A549 (cell line): ENCODE data around the gene ARHGEF4. TPM values are rescaled to one million over a fixed set of nuclear protein-coding genes. Genes with fewer than 3 reads are reported as not detected.

ENCODE experiments used
- ATAC-seq, 2 experiments: fragments of 200-7000 bp in 1 of 2; fragments of >200 bp in 1 of 2; cut with Nextera tagmentation in 1 of 2; cut with Tn5 transposase in 1 of 2; 3 replicates each; pipeline versions ENCODE4 v1.8.0 to v1.9.1; 2018 to 2020; ENCODE audit warnings: mild to moderate bottlenecking in 1 of 2, moderate library complexity in 1 of 2
- CTCF ChIA-PET: fragments of 300-600 bp; sonication (Branson Sonifier 250); formaldehyde crosslinking; extraction: SDS; loops from one replicate; lab custom pipeline; 2021; ENCODE audit warnings: antibody characterized with exemption, inconsistent platforms; lab: Yijun Ruan, JAX
- POLR2A ChIA-PET: fragments of 350-600 bp; formaldehyde crosslinking; extraction: SDS; loops from one replicate; lab custom pipeline; 2021; ENCODE audit warnings: antibody characterized with exemption, inconsistent platforms; lab: Yijun Ruan, JAX
- DNase-seq, 2 experiments: peaks; one replicate each; pipeline versions ENCODE4 v3.0.0 to v3.0.0-alpha.2; 2011 to 2016; ENCODE audit warnings: low read depth in 1 of 2, low spot score in 1 of 2
- FAIRE-seq: peaks from 2 replicates; lab custom pipeline; 2011; peaks lifted over from hg19 to GRCh38; lab: Jason Lieb, UNC
- H3K27ac ChIP-seq, 2 experiments: fragments of >200 bp; sonication (Bioruptor Twin); formaldehyde crosslinking; 3 replicates each; pipeline ENCODE4 v1.5.1; 2016 to 2017
- H3K4me1 ChIP-seq: fragments of >200 bp; sonication (Bioruptor Twin); formaldehyde crosslinking; 3 replicates; pipeline ENCODE4 v1.6.1; 2016
- H3K4me2 ChIP-seq: fragments of >200 bp; sonication (Bioruptor Twin); formaldehyde crosslinking; 3 replicates; pipeline ENCODE4 v1.6.1; 2016
- H3K4me3 ChIP-seq: fragments of >200 bp; sonication (Bioruptor Twin); formaldehyde crosslinking; 3 replicates; pipeline ENCODE4 v1.5.1; 2016
- H3K9me3 ChIP-seq: fragments of >200 bp; sonication (Bioruptor Twin); formaldehyde crosslinking; 3 replicates; pipeline ENCODE4 v1.6.1; 2016
- ATOH8 ChIP-seq: fragments of 250-450 bp; sonication (Bioruptor Pico); IDR thresholded peaks from 2 replicates; pipeline ENCODE4 v1.5.0; 2020; ENCODE audit warnings: low read depth, mild to moderate bottlenecking, moderate library complexity
- BHLHE40 ChIP-seq: IDR thresholded peaks from 2 replicates; pipeline ENCODE4 v1.6.1; 2012; ENCODE audit warnings: low read depth, low read length, inconsistent platforms
- CBX2 ChIP-seq: fragments of 200-600 bp; sonication (generic); IDR thresholded peaks from 2 replicates; pipeline ENCODE4 v1.6.1; 2016; ENCODE audit warnings: low read depth, mild to moderate bottlenecking, borderline replicate concordance
- CEBPB ChIP-seq, 2 experiments: fragments of >200 bp in 1 of 2; sonication (Bioruptor Twin) in 1 of 2; formaldehyde crosslinking in 1 of 2; IDR thresholded peaks; 2 replicates each; pipeline ENCODE4 v1.6.1; 2012 to 2016
- CHD2 ChIP-seq: fragments of 150-350 bp; IDR thresholded peaks from 2 replicates; pipeline ENCODE4 v1.6.1; 2014; ENCODE audit warnings: low read length; ENCODE audit not compliant: partially characterized antibody
- CHD4 ChIP-seq: fragments of 200-600 bp; sonication (generic); IDR thresholded peaks from 2 replicates; pipeline ENCODE4 v1.6.1; 2016; ENCODE audit warnings: antibody characterized with exemption, mild to moderate bottlenecking, borderline replicate concordance
- EHF ChIP-seq: fragments of 250-450 bp; sonication (Bioruptor Pico); IDR thresholded peaks from 2 replicates; pipeline ENCODE4 v1.5.0; 2020; ENCODE audit warnings: mild to moderate bottlenecking
- EHMT2 ChIP-seq: fragments of 200-600 bp; sonication (generic); IDR thresholded peaks from 2 replicates; pipeline ENCODE4 v1.6.1; 2016; ENCODE audit warnings: antibody characterized with exemption, low read depth, mild to moderate bottlenecking, moderate library complexity
- ELK1 ChIP-seq: fragments of 150-350 bp; IDR thresholded peaks from 2 replicates; pipeline ENCODE4 v1.6.1; 2014; ENCODE audit warnings: low read depth, mild to moderate bottlenecking, low read length
- EP300 ChIP-seq, 2 experiments: fragments of >200 bp; sonication (Bioruptor Twin); formaldehyde crosslinking; IDR thresholded peaks; 2 replicates in 1 of 2; 3 replicates in 1 of 2; pipeline ENCODE4 v1.6.1; 2016 to 2017
- FOSB ChIP-seq: fragments of 250-450 bp; sonication (Bioruptor Pico); IDR thresholded peaks from 2 replicates; pipeline ENCODE4 v1.5.0; 2020; ENCODE audit warnings: mild to moderate bottlenecking, moderate library complexity
- GATA3 ChIP-seq: IDR thresholded peaks from 2 replicates; pipeline ENCODE4 v1.6.1; 2012; ENCODE audit warnings: borderline replicate concordance
- HMGXB4 ChIP-seq: fragments of 250-450 bp; sonication (Bioruptor Pico); IDR thresholded peaks from 2 replicates; pipeline ENCODE4 v1.5.0; 2021; ENCODE audit warnings: mild to moderate bottlenecking, moderate library complexity, borderline replicate concordance
- HOXA7 ChIP-seq: fragments of 250-450 bp; sonication (Bioruptor Pico); IDR thresholded peaks from 2 replicates; pipeline ENCODE4 v1.5.0; 2020; ENCODE audit warnings: mild to moderate bottlenecking, moderate library complexity
- HOXB5 ChIP-seq: fragments of 250-450 bp; sonication (Bioruptor Pico); IDR thresholded peaks from 2 replicates; pipeline ENCODE4 v1.5.0; 2020; ENCODE audit warnings: mild to moderate bottlenecking, moderate library complexity
- JUN ChIP-seq, 2 experiments: fragments of >200 bp; sonication (Bioruptor Twin); formaldehyde crosslinking; IDR thresholded peaks; 2 replicates in 1 of 2; 3 replicates in 1 of 2; pipeline ENCODE4 v1.6.1; 2016 to 2017
- JUNB ChIP-seq: fragments of >200 bp; sonication (Bioruptor Twin); formaldehyde crosslinking; IDR thresholded peaks from 2 replicates; pipeline ENCODE4 v1.6.1; 2016
- KDM1A ChIP-seq: fragments of 200-600 bp; sonication (generic); IDR thresholded peaks from 2 replicates; pipeline ENCODE4 v1.6.1; 2016; ENCODE audit warnings: low read depth, mild to moderate bottlenecking
- KDM5A ChIP-seq: fragments of 200-600 bp; sonication (generic); IDR thresholded peaks from 2 replicates; pipeline ENCODE4 v1.6.1; 2016; ENCODE audit warnings: antibody characterized with exemption, mild to moderate bottlenecking
- NR3C1 ChIP-seq: fragments of >200 bp; sonication (Bioruptor Twin); formaldehyde crosslinking; IDR thresholded peaks from 3 replicates; pipeline ENCODE4 v1.6.1; 2017
- POLR2A ChIP-seq: IDR thresholded peaks from 2 replicates; pipeline ENCODE4 v1.6.1; 2012; ENCODE audit warnings: mild to moderate bottlenecking, low read length
- RAD21 ChIP-seq, 2 experiments: fragments of >200 bp in 1 of 2; sonication (Bioruptor Twin) in 1 of 2; formaldehyde crosslinking in 1 of 2; IDR thresholded peaks in 1 of 2; conservative IDR thresholded peaks in 1 of 2; 2 replicates in 1 of 2; 3 replicates in 1 of 2; pipeline ENCODE4 v1.6.1; 2012 to 2018; ENCODE audit warnings: inconsistent platforms in 1 of 2
- RFX5 ChIP-seq: fragments of 450-650 bp; IDR thresholded peaks from 2 replicates; pipeline ENCODE4 v1.7.1; 2014; ENCODE audit warnings: antibody characterized with exemption, mild to moderate bottlenecking, moderate library complexity
- SMC3 ChIP-seq: fragments of >200 bp; sonication (Bioruptor Twin); formaldehyde crosslinking; IDR thresholded peaks from 3 replicates; pipeline ENCODE4 v1.6.1; 2018; ENCODE audit warnings: inconsistent platforms
- TFCP2L1 ChIP-seq: fragments of 250-450 bp; sonication (Bioruptor Pico); IDR thresholded peaks from 2 replicates; pipeline ENCODE4 v1.5.0; 2021; ENCODE audit warnings: mild to moderate bottlenecking
- ZNF302 ChIP-seq: fragments of 250-450 bp; sonication (Bioruptor Pico); IDR thresholded peaks from 2 replicates; pipeline ENCODE4 v1.9.0; 2021; ENCODE audit warnings: inconsistent platforms, mild to moderate bottlenecking, moderate library complexity
- ZSCAN20 ChIP-seq: fragments of 250-450 bp; sonication (Bioruptor Pico); IDR thresholded peaks from 2 replicates; pipeline ENCODE4 v1.8.0; 2022; ENCODE audit warnings: mild to moderate bottlenecking, moderate library complexity
- WGBS: methylation state at CpG from one replicate; pipeline ENCODE4 v1.1.6; 2017; ENCODE audit errors: missing lambda C conversion rate; 5-methylcytosine and 5-hydroxymethylcytosine counted together
- polyA plus RNA-seq, 4 experiments: library from polyadenylated mRNA; depleted of rRNA in 3 of 4; stranded (reverse); fragments of >200 nt; fragmentation: RNase III in 1 of 4; extraction: RNeasy Plus Mini Kit Qiagen cat#74134 plus additional on column Dnase treatment in 1 of 4; gene quantifications; 2 replicates in 3 of 4; 3 replicates in 1 of 4; pipeline ENCODE4 v1.2.3, GENCODE V29; 2011 to 2017

Gene ARHGEF4
- polyA plus RNA-seq, 2 of the 4 experiments (the other 2 are of a cell fraction) = 1.00 to 2.1 TPM

GRCh38 chr2:131014141-131014540 is 177.4 kb downstream of the ARHGEF4 start:
- POLR2A ChIA-PET = no interaction called here
- TF ChIP-seq EHMT2 (no peak), ELK1 (no peak), RAD21 (conservative IDR thresholded peaks at IDR 0.05 in 1 of 2, IDR thresholded peaks at IDR 0.05 in 1 of 2) (no peak), CEBPB (IDR thresholded peaks at IDR 0.05) (no peak), HMGXB4 (CRISPR knock-in tag) (no peak), ATOH8 (CRISPR knock-in tag) (no peak), HOXB5 (no peak), RFX5 (no peak), NR3C1 (no peak), HOXA7 (no peak), FOSB (CRISPR knock-in tag) (no peak), BHLHE40 (no peak), EHF (CRISPR knock-in tag) (no peak)

GRCh38 chr2:131015764-131016163 is 179.1 kb downstream of the ARHGEF4 start:
- ATAC-seq = no peak
- H3K4me1 ChIP-seq = peaks cover 29% of the 10 kb centered on the region
- H3K27ac ChIP-seq = peak overlapping the region; percentile 82 to 85; a peak in 5 of 6 replicates
- no peaks in the 10 kb centered on the region for H3K9me3 ChIP-seq
- peak overlapping the region; percentile 87; the same call in 2 of the 3 replicates for H3K4me2 ChIP-seq
- WGBS = 88% methylated on average over 11 of the region's 11 CpGs
- TF ChIP-seq TFCP2L1 (CRISPR knock-in tag) (no peak), KDM5A (no peak), GATA3 (no peak), BHLHE40 (no peak)
- ChIA-PET POLR2A (no interaction called here), CTCF (interaction anchor here (0.7 kb wide), 1 partner anchor 96 kb away, joined by 3 read pairs; no protein-coding TSS in a partner anchor)
- DNase-seq = no peak
- FAIRE-seq = no peak
- no peak overlapping the region for H3K4me3 ChIP-seq

More at GRCh38 chr2:131014141-131014540, 177.4 kb downstream of the ARHGEF4 start:
- Histone ChIP-seq H3K4me3 (no peak overlapping the region), H3K9me3 (no peaks in the 10 kb centered on the region), H3K4me1 (peaks cover 29% of the 10 kb centered on the region), H3K27ac (no peak overlapping the region; a peak in 1 of 6 replicates), H3K4me2 (no peak overlapping the region)
- CTCF ChIA-PET = interaction anchor here (1.0 kb wide), 1 partner anchor 24 kb away, joined by 3 read pairs; no protein-coding TSS in a partner anchor
- DNase-seq (no peak), ATAC-seq (no peak), FAIRE-seq (no peak)

- peak; percentile 93 to 95 for ATAC-seq
- Histone ChIP-seq H3K4me2 (peak overlapping the region; percentile 87), H3K4me1 (peaks cover 29% of the 10 kb centered on the region), H3K9me3 (no peaks in the 10 kb centered on the region), H3K4me3 (peak overlapping the region; percentile 29; the same call in 2 of the 3 replicates), H3K27ac (peak overlapping the region; percentile 82 to 85)
- ChIA-PET CTCF (interaction anchor here (0.9 to 1.5 kb wide), 7 partner anchors 10 to 219 kb away, joined by 3 to 6 read pairs (median 3); no protein-coding TSS in a partner anchor), POLR2A (interaction anchor here (0.5 to 2.0 kb wide), 3 partner anchors 76 to 220 kb away, joined by 3 to 9 read pairs (median 3); partner anchors contain the start of gene FAM168B)
- 4% methylated on average over 8 of the region's 8 CpGs for WGBS
- peak; percentile 84 for FAIRE-seq
- DNase-seq = peak; percentile 65 to 85
- TF ChIP-seq CBX2 (no peak), TFCP2L1 (CRISPR knock-in tag) (no peak), ZNF302 (CRISPR knock-in tag) (no peak), CHD2 (no peak), SMC3 (peak; percentile 11; the same call in 1 of the 3 replicates), ELK1 (no peak), ZSCAN20 (CRISPR knock-in tag) (no peak), RAD21 (conservative IDR thresholded peaks at IDR 0.05 in 1 of 2, IDR thresholded peaks at IDR 0.05 in 1 of 2) (0 out of 5 replicates have a peak, but pooled peaks of 1 of the 2 experiments have one; percentile 18), GATA3 (peak; percentile 65; the same call in 1 of the 2 replicates), CEBPB (IDR thresholded peaks at IDR 0.05) (peak; percentile 76 to 90), KDM1A (no peak), EP300 (IDR thresholded peaks at IDR 0.05) (peak in 1 of 2 experiments; percentile 54; a peak in 2 of 5 replicates), CHD4 (no peak), JUN (IDR thresholded peaks at IDR 0.05) (peak in 1 of 2 experiments; percentile 69; a peak in 3 of 5 replicates), KDM5A (no peak), JUNB (peak; percentile 55; the same call in 1 of the 2 replicates), POLR2A (no peak), HOXB5 (no peak)
These were observed 180.4 kb downstream of the ARHGEF4 start for GRCh38 chr2:131016826-131017741.
